CD4-positive, alpha-beta T cell treated with Interleukin-6 for 4 hours (primary cell): Measurements from ENCODE around the gene SLC25A24.
"Not testable (repeated sequence)": the region's sequence is repeated elsewhere in the genome, so short reads cannot be mapped to it uniquely, and the experiment has no call there.

Experiments
- DNase-seq: peaks from one replicate; pipeline ENCODE4 v3.0.0-alpha.2; 2020; ENCODE audit warnings: mixed read lengths

Gene SLC25A24

GRCh38 chr1:108132367-108132766 is 67.8 kb downstream of the SLC25A24 start:
- not testable (repeated sequence) for DNase-seq

GRCh38 chr1:108131281-108131680 is 68.9 kb downstream of the SLC25A24 start:
- not testable (repeated sequence) for DNase-seq

- no peak for DNase-seq
Measured at GRCh38 chr1:108130794-108131193, 69.3 kb downstream of the SLC25A24 start.

- DNase-seq: no peak
Measured at GRCh38 chr1:108129999-108130398, 70.1 kb downstream of the SLC25A24 start.

GRCh38 chr1:108125312-108126138 is 74.6 kb downstream of the SLC25A24 start:
- DNase-seq: peak; percentile 73

GRCh38 chr1:108124622-108125311 is 75.4 kb downstream of the SLC25A24 start:
- no peak for DNase-seq

GRCh38 chr1:108124023-108124422 is 76.1 kb downstream of the SLC25A24 start:
- DNase-seq: no peak

- DNase-seq: no peak
Measured at GRCh38 chr1:108121358-108122143, 78.6 kb downstream of the SLC25A24 start.

- no peak for DNase-seq
Measured at GRCh38 chr1:108120163-108120562, 80.0 kb downstream of the SLC25A24 start.

- no peak for DNase-seq
Measured at GRCh38 chr1:108119500-108119899, 80.6 kb downstream of the SLC25A24 start.

GRCh38 chr1:108117945-108118902 is 81.9 kb downstream of the SLC25A24 start:
- no peak for DNase-seq

- DNase-seq: no peak
Measured at GRCh38 chr1:108117237-108117636, 82.9 kb downstream of the SLC25A24 start.

- DNase-seq: no peak
Measured at GRCh38 chr1:108114033-108114599, 86.0 kb downstream of the SLC25A24 start.

- DNase-seq: no peak
Measured at GRCh38 chr1:108113496-108113895, 86.6 kb downstream of the SLC25A24 start.

GRCh38 chr1:108109295-108109973 is 90.7 kb downstream of the SLC25A24 start:
- DNase-seq: no peak

GRCh38 chr1:108108119-108108518 is 92.0 kb downstream of the SLC25A24 start:
- no peak for DNase-seq

- peak; percentile 7 for DNase-seq
Measured at GRCh38 chr1:108107658-108108057, 92.5 kb downstream of the SLC25A24 start.

GRCh38 chr1:108106775-108107174 is 93.4 kb downstream of the SLC25A24 start:
- DNase-seq: no peak

GRCh38 chr1:108100148-108100547 is 100.0 kb downstream of the SLC25A24 start:
- DNase-seq: no peak

- DNase-seq: no peak
Measured at GRCh38 chr1:108097018-108097417, 103.1 kb downstream of the SLC25A24 start.

GRCh38 chr1:108096089-108096488 is 104.1 kb downstream of the SLC25A24 start:
- no peak for DNase-seq
